GM12873 (cell line): ENCODE data around the gene CACYBP.
A peak's percentile ranks its signal among the peaks of the same experiment; 100 is the strongest.

Experiments
- TF ChIP-seq, protein P1 (sequence below): IDR thresholded peaks from 2 replicates; pipeline ENCODE4 v1.5.1; 2012; ENCODE audit warnings: low read depth, mild to moderate bottlenecking, moderate library complexity, low read length, control low read depth; ENCODE audit not compliant: insufficient read depth; ENCODE audit errors: missing control alignments

The CACYBP gene

DNA sequence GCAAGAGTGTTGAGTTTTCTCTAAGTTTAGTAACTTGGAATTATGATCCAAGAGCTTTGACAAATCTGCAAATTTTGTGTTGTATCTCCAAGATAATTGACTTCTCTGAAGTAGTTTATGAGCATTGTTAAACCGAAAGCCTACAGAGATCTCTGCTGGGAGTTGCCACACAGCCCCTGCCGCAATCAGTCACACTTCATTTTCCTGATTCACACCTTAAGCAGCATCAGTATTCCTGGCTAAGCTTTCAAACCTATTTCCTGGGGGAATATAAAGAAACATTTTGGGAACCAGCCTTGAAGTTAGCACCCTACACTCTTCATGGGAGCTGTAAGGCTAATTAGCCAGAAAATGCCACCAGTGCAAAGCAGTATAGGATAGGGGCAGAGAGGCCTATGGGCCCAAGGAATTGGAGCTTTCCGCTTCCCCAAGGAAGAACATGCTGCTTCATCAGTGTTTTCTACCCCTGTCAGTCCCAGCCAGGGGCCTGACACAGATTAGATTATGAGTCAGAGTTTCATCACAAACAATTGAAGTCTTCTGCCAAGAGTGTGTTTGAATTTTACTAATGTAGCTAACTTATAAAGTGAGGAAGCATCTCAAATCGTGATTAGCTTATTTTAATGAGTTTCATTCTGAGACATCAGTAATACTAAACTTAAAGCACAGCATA is 23.2 kb upstream of the CACYBP start:
- TF ChIP-seq, protein P1, sequence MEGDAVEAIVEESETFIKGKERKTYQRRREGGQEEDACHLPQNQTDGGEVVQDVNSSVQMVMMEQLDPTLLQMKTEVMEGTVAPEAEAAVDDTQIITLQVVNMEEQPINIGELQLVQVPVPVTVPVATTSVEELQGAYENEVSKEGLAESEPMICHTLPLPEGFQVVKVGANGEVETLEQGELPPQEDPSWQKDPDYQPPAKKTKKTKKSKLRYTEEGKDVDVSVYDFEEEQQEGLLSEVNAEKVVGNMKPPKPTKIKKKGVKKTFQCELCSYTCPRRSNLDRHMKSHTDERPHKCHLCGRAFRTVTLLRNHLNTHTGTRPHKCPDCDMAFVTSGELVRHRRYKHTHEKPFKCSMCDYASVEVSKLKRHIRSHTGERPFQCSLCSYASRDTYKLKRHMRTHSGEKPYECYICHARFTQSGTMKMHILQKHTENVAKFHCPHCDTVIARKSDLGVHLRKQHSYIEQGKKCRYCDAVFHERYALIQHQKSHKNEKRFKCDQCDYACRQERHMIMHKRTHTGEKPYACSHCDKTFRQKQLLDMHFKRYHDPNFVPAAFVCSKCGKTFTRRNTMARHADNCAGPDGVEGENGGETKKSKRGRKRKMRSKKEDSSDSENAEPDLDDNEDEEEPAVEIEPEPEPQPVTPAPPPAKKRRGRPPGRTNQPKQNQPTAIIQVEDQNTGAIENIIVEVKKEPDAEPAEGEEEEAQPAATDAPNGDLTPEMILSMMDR = no peak

DNA sequence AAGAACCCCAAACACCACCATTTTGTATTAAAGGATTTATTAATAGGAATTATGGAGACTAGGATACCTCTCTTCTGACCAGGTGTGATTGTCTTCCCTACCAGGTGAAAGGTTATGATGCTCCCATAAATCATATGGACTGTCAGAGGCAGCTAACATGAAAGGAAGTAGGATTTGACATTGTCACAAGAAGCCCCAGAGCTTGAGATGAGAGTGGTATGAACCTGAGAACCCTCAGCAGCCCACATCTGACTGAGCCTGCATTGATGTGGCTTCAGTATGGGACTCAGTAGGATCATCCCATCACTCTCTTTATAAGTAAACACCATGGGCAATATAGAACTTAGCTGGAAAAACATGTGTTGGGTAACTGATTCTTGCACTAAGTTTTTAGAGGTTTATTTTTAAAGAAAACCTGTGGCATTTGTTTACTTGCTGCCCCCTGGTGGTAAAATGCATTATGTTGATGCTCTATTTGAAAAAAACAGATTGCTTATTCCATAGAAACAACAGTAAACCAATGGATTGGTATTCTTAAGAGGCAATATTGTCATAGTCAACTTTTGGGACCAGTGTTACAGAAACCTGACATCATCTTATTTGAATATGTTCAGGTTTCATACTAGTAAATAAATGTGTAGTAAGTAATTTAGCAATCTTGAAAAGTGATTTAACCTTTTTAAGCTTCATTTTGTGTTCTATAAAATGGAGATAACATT is 16.6 kb upstream of the CACYBP start:
- TF ChIP-seq, protein P1 = peak; percentile 52

DNA sequence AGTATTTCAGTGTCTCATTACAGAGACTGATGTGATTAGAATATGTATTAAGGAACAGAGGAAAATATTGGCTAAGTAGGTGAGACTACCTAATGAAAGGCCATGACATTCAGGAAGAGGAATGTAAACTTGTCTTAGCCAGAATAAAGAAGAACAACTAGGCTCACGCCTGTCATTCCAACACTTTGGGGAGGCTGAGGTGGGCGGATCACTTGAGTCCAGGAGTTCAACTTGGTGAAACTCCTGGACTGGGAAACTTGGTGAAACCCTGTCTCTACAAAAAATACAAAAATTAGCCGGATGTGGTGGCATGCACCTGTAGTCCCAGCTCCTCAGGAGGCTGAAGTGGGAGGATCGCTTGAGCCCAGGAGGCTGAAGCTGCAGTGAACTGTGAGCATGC is 14.8 kb upstream of the CACYBP start:
- TF ChIP-seq, protein P1 = no peak

DNA sequence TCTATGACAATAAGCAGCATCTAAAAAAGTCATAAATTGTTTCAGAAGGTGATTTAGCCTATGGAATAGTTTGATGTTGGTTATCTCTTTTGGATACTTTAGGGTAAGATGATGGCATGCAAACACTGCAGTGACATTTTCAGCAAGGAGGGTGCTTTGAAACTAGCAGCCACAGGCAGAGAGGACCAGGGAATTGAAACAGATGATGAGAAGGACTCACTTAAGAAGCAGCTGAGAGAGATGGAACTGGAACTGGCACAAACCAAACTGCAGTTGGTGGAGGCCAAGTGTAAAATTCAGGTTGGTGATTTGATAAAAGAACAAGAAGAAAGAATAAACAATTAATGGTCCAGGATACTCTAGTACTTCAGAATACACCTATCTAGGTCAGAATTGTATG is 11.2 kb upstream of the CACYBP start:
- TF ChIP-seq, protein P1 = no peak

DNA sequence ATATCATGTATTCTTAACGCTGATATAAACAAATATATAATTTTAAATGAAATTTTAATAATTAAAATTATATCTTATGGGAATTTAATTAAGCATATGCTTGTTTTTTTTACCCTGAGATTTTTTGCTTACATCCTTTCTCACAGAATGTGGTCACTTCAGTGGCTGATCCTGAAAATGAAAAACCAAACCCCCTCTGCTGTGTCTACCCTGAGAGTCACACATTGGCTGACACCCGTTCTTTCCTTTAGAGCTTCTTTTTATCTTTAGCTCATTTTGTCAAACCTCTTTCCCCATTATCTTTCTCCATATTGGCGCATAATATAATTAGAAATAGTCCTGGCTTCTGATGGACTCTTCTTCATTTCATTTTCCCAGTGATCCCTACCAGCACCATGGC is 10.8 kb upstream of the CACYBP start:
- TF ChIP-seq, protein P1 = no peak

DNA sequence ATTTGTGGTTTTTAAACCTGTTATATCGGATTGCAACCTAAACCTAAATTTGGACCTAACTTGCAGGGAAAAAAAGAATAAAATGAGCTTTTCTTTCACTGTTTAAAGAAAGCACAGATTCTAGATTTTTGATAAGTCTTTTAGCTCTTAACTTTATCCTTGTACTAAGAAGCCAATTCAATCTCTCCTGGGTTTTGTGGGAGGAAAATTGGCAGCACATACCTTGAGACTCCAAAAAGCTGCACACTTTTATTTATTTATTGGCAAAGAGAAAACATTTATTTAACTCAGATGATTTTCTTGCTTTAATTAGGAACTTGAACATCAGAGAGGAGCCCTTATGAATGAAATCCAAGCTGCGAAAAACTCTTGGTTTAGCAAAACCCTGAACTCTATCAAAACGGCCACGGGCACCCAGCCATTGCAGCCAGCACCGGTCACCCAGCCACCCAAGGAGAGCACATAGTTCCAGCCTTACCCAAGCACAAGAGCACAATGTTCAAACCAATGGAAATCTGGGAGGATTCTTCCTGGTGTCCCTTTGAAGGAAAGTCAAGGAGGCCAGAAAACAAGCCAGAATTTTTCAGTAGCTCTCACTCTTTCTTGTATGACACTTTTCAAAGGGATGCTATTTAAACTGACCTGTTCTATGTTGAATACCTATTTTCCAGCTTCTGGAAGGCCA is 10.1 kb upstream of the CACYBP start:
- TF ChIP-seq, protein P1 = no peak

DNA sequence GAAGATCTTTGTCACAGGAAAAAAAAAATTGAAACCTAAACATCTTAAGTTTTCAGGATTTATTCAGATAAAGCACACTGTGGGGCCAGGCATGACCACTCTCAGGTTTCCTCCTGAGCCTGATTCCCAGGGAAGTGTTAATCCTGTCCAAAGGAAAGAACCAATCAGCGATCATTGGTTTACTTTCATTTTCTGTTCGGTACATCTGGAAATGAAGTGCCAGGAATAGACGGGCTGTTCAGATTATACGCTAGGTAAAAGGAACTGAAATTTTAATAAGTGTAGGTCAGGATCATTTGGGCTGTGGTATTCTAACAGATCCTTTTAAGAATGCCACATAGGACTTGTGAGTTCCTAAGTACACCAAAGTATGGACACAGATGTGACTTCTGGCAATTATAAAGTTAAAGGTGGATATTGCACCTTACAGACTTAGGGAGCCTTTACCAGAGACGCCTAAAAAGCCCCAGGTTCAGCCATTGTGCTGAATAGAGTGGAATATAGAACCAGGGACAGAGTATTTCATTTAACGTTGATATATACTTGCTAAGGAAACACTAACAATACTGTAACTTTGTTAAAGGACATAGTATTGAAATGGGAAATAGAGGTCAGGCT is 9.3 kb upstream of the CACYBP start:
- TF ChIP-seq, protein P1 = no peak
